ENCODE data around the gene ZNF213.

The ZNF213 gene

GRCh38 chr16:3095869-3096268, 39.0 kb upstream of the ZNF213 start:
- no peaks in the 10 kb centered on the region for H3K27me3 ChIP-seq (ENCODE audit: insufficient read depth, low read length, poor library complexity)
- H4K8ac ChIP-seq (ENCODE audit: low read depth, low read length): no peak overlapping the region
- no peak overlapping the region for H3K4me2 ChIP-seq (ENCODE audit: low read length)
- H2BK5ac ChIP-seq (ENCODE audit: low read length): no peak overlapping the region
- no peak overlapping the region for H2BK120ac ChIP-seq (ENCODE audit: low read depth, low read length)
- H3K4me3 ChIP-seq (ENCODE audit: low read length): no peak overlapping the region
- H3K36me3 ChIP-seq (ENCODE audit: control insufficient read depth, insufficient read depth, low read length): no peaks in the 10 kb centered on the region
- no peak overlapping the region for H4K5ac ChIP-seq (ENCODE audit: low read length)
- peak; percentile 46 for DNase-seq
- H2BK15ac ChIP-seq (replicated peaks; ENCODE audit: low read depth): no peak overlapping the region
- H3K18ac ChIP-seq (ENCODE audit: low read length): no peak overlapping the region
- WGBS (ENCODE audit: extremely low coverage, insufficient coverage, low lambda C conversion rate): no CpG with 5 or more reads among the region's 4 CpGs
- peaks cover 7% of the 10 kb centered on the region for H3K79me1 ChIP-seq (ENCODE audit: low read length)
- H3K9ac ChIP-seq (ENCODE audit: low read length): no peak overlapping the region
- no peak overlapping the region for H3K4ac ChIP-seq (ENCODE audit: low read depth, low read length)
- H3K23ac ChIP-seq (ENCODE audit: low read length): no peak overlapping the region
- no peak overlapping the region for H3K27ac ChIP-seq (ENCODE audit: low read depth, low read length)
- peaks cover 34% of the 10 kb centered on the region for H3K79me2 ChIP-seq (ENCODE audit: control insufficient read depth, insufficient read depth, low read length)
- H3K56ac ChIP-seq (ENCODE audit: low read length): no peak overlapping the region
- no peak overlapping the region for H2AK5ac ChIP-seq (ENCODE audit: low read length)
- H3K4me1 ChIP-seq (ENCODE audit: control insufficient read depth, low read depth, low read length): peaks cover 12% of the 10 kb centered on the region

GRCh38 chr16:3096362-3096761, 38.5 kb upstream of the ZNF213 start:
- H3K79me1 ChIP-seq (ENCODE audit: low read length): peaks cover 7% of the 10 kb centered on the region
- H3K4me1 ChIP-seq (ENCODE audit: control insufficient read depth, low read depth, low read length): peaks cover 12% of the 10 kb centered on the region

GRCh38 chr16:3097266-3097665, 37.6 kb upstream of the ZNF213 start:
- H3K79me1 ChIP-seq (ENCODE audit: low read length): peaks cover 7% of the 10 kb centered on the region
- H2BK15ac ChIP-seq (replicated peaks; ENCODE audit: low read depth): no peak overlapping the region
- H3K56ac ChIP-seq (ENCODE audit: low read length): peak overlapping the region; percentile 95
- peak overlapping the region; percentile 96 for H3K4me2 ChIP-seq (ENCODE audit: low read length)
- H3K18ac ChIP-seq (ENCODE audit: low read length): peak overlapping the region; percentile 12
- H3K9ac ChIP-seq (ENCODE audit: low read length): peak overlapping the region; percentile 96
- no peak overlapping the region for H3K27ac ChIP-seq (ENCODE audit: low read depth, low read length)
- peaks cover 34% of the 10 kb centered on the region for H3K79me2 ChIP-seq (ENCODE audit: control insufficient read depth, insufficient read depth, low read length)
- H2BK5ac ChIP-seq (ENCODE audit: low read length): peak overlapping the region; percentile 82
- H2BK120ac ChIP-seq (ENCODE audit: low read depth, low read length): no peak overlapping the region
- peak; percentile 36 for DNase-seq
- H2AK5ac ChIP-seq (ENCODE audit: low read length): peak overlapping the region; percentile 90
- H3K4ac ChIP-seq (ENCODE audit: low read depth, low read length): no peak overlapping the region
- H3K36me3 ChIP-seq (ENCODE audit: control insufficient read depth, insufficient read depth, low read length): no peaks in the 10 kb centered on the region
- H4K5ac ChIP-seq (ENCODE audit: low read length): no peak overlapping the region
- H3K4me1 ChIP-seq (ENCODE audit: control insufficient read depth, low read depth, low read length): peaks cover 12% of the 10 kb centered on the region
- H3K27me3 ChIP-seq (ENCODE audit: insufficient read depth, low read length, poor library complexity): no peaks in the 10 kb centered on the region
- no CpG with 5 or more reads among the region's 8 CpGs for WGBS (ENCODE audit: extremely low coverage, insufficient coverage, low lambda C conversion rate)
- H3K4me3 ChIP-seq (ENCODE audit: low read length): peak overlapping the region; percentile 49
- no peak overlapping the region for H4K8ac ChIP-seq (ENCODE audit: low read depth, low read length)
- peak overlapping the region; percentile 39 for H3K23ac ChIP-seq (ENCODE audit: low read length)

More at GRCh38 chr16:3096362-3096761, 38.5 kb upstream of the ZNF213 start:
- Histone ChIP-seq H3K4ac (ENCODE audit: low read depth, low read length) (no peak overlapping the region), H2BK5ac (ENCODE audit: low read length) (no peak overlapping the region), H3K4me3 (ENCODE audit: low read length) (no peak overlapping the region), H3K18ac (ENCODE audit: low read length) (no peak overlapping the region), H3K56ac (ENCODE audit: low read length) (peak overlapping the region; percentile 2), H3K9ac (ENCODE audit: low read length) (peak overlapping the region; percentile 30), H3K27ac (ENCODE audit: low read depth, low read length) (no peak overlapping the region), H2AK5ac (ENCODE audit: low read length) (no peak overlapping the region), H3K27me3 (ENCODE audit: insufficient read depth, low read length, poor library complexity) (no peaks in the 10 kb centered on the region), H4K8ac (ENCODE audit: low read depth, low read length) (no peak overlapping the region), H3K4me2 (ENCODE audit: low read length) (no peak overlapping the region), H3K36me3 (ENCODE audit: control insufficient read depth, insufficient read depth, low read length) (no peaks in the 10 kb centered on the region), H2BK15ac (replicated peaks; ENCODE audit: low read depth) (no peak overlapping the region), H3K23ac (ENCODE audit: low read length) (no peak overlapping the region), H3K79me2 (ENCODE audit: control insufficient read depth, insufficient read depth, low read length) (peaks cover 34% of the 10 kb centered on the region), H2BK120ac (ENCODE audit: low read depth, low read length) (no peak overlapping the region), H4K5ac (ENCODE audit: low read length) (no peak overlapping the region)
- DNase-seq: peak; percentile 7
- no CpG with 5 or more reads among the region's 6 CpGs for WGBS (ENCODE audit: extremely low coverage, insufficient coverage, low lambda C conversion rate)

- peak within 1 kb of the TSS; percentile 98 for H3K56ac ChIP-seq (ENCODE audit: low read length)
- H3K79me2 ChIP-seq (ENCODE audit: control insufficient read depth, insufficient read depth, low read length): peaks cover 32% of the 10 kb centered on the region
- peaks cover 7% of the 10 kb centered on the region for H3K79me1 ChIP-seq (ENCODE audit: low read length)
- H3K9ac ChIP-seq (ENCODE audit: low read length): peak within 1 kb of the TSS; percentile 96
- H3K4me3 ChIP-seq (ENCODE audit: low read length): peak within 1 kb of the TSS; percentile 86
- no peak within 1 kb of the TSS for H2BK15ac ChIP-seq (replicated peaks; ENCODE audit: low read depth)
- H2AK5ac ChIP-seq (ENCODE audit: low read length): peak within 1 kb of the TSS; percentile 88
- H4K5ac ChIP-seq (ENCODE audit: low read length): no peak within 1 kb of the TSS
- peak within 1 kb of the TSS; percentile 0 for H2BK120ac ChIP-seq (ENCODE audit: low read depth, low read length)
- DNase-seq: peak; percentile 89
- peak within 1 kb of the TSS; percentile 74 for H3K4ac ChIP-seq (ENCODE audit: low read depth, low read length)
- H3K18ac ChIP-seq (ENCODE audit: low read length): peak within 1 kb of the TSS; percentile 44
- no CpG with 5 or more reads among the region's 21 CpGs for WGBS (ENCODE audit: extremely low coverage, insufficient coverage, low lambda C conversion rate)
- peaks cover 12% of the 10 kb centered on the region for H3K4me1 ChIP-seq (ENCODE audit: control insufficient read depth, low read depth, low read length)
- H3K4me2 ChIP-seq (ENCODE audit: low read length): peak within 1 kb of the TSS; percentile 59
- peak within 1 kb of the TSS; percentile 68 for H3K27ac ChIP-seq (ENCODE audit: low read depth, low read length)
- H2BK5ac ChIP-seq (ENCODE audit: low read length): peak within 1 kb of the TSS; percentile 91
- peak within 1 kb of the TSS; percentile 3 for H4K8ac ChIP-seq (ENCODE audit: low read depth, low read length)
- H3K36me3 ChIP-seq (ENCODE audit: control insufficient read depth, insufficient read depth, low read length): no peaks in the 10 kb centered on the region
- H3K27me3 ChIP-seq (ENCODE audit: insufficient read depth, low read length, poor library complexity): no peaks in the 10 kb centered on the region
- H3K23ac ChIP-seq (ENCODE audit: low read length): peak within 1 kb of the TSS; percentile 97
Observed at GRCh38 chr16:3098459-3099394, 36.1 kb upstream of the ZNF213 start, which contains the start of gene ZSCAN10. Gene ZSCAN10, minus strand, starts transcription at chr16:3099294. Its CDS starts 6,357 bp downstream, at chr16:3092937.

- Histone ChIP-seq H4K5ac (ENCODE audit: low read length) (no peak overlapping the region), H3K27ac (ENCODE audit: low read depth, low read length) (peak overlapping the region; percentile 33), H3K4me3 (ENCODE audit: low read length) (peak overlapping the region; percentile 86), H2BK15ac (replicated peaks; ENCODE audit: low read depth) (no peak overlapping the region), H2AK5ac (ENCODE audit: low read length) (peak overlapping the region; percentile 70), H3K9ac (ENCODE audit: low read length) (peak overlapping the region; percentile 96), H3K79me1 (ENCODE audit: low read length) (peaks cover 7% of the 10 kb centered on the region), H3K4me2 (ENCODE audit: low read length) (peak overlapping the region; percentile 59), H3K36me3 (ENCODE audit: control insufficient read depth, insufficient read depth, low read length) (no peaks in the 10 kb centered on the region), H2BK5ac (ENCODE audit: low read length) (peak overlapping the region; percentile 82), H2BK120ac (ENCODE audit: low read depth, low read length) (no peak overlapping the region), H3K4ac (ENCODE audit: low read depth, low read length) (peak overlapping the region; percentile 44), H4K8ac (ENCODE audit: low read depth, low read length) (no peak overlapping the region), H3K56ac (ENCODE audit: low read length) (peak overlapping the region; percentile 98), H3K18ac (ENCODE audit: low read length) (peak overlapping the region; percentile 12), H3K4me1 (ENCODE audit: control insufficient read depth, low read depth, low read length) (peaks cover 12% of the 10 kb centered on the region), H3K79me2 (ENCODE audit: control insufficient read depth, insufficient read depth, low read length) (peaks cover 32% of the 10 kb centered on the region), H3K23ac (ENCODE audit: low read length) (peak overlapping the region; percentile 72), H3K27me3 (ENCODE audit: insufficient read depth, low read length, poor library complexity) (no peaks in the 10 kb centered on the region)
- WGBS (ENCODE audit: extremely low coverage, insufficient coverage, low lambda C conversion rate): no CpG with 5 or more reads among the region's 5 CpGs
- DNase-seq: no peak
Observed at GRCh38 chr16:3099395-3099731, 35.5 kb upstream of the ZNF213 start.
